A549 (cell line): ENCODE results near the gene TRIP10.

Experiments used
- NFE2L2 ChIP-seq: fragments of 150-350 bp; conservative IDR thresholded peaks from 2 replicates; pipeline ENCODE4 v1.6.1; 2014; ENCODE audit warnings: low read length
- ZNF302 ChIP-seq: fragments of 250-450 bp; sonication (Bioruptor Pico); IDR thresholded peaks from 2 replicates; pipeline ENCODE4 v1.9.0; 2021; ENCODE audit warnings: inconsistent platforms, mild to moderate bottlenecking, moderate library complexity
- TF ChIP-seq, protein P1 (sequence below): IDR thresholded peaks from 2 replicates; pipeline ENCODE4 v1.6.1; 2012

- TF ChIP-seq, protein P1, sequence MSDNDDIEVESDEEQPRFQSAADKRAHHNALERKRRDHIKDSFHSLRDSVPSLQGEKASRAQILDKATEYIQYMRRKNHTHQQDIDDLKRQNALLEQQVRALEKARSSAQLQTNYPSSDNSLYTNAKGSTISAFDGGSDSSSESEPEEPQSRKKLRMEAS = no peak
- TF ChIP-seq ZNF302 (CRISPR knock-in tag) (no peak), NFE2L2 (no peak)
Observed at GRCh38 chr19:6730941-6731670, 8.4 kb upstream of the TRIP10 start.
